H9 (cell line): ENCODE measurements around the gene PPP2R2B. TPM values are rescaled to one million over a fixed set of nuclear protein-coding genes. Genes with fewer than 3 reads are reported as not detected.

Source experiments
- DNase-seq: peaks from one replicate; pipeline ENCODE4 v3.0.0-alpha.2; 2017
- H2AFZ ChIP-seq: one replicate; pipeline ENCODE4 v1.6.1; 2013; ENCODE audit warnings: mild to moderate bottlenecking, low read length, control low read depth, moderate library complexity
- H2AK5ac ChIP-seq: 2 replicates; pipeline ENCODE4 v1.6.1; 2013; ENCODE audit warnings: low read length, control low read depth, mixed read lengths; ENCODE audit not compliant: insufficient read length
- H2BK120ac ChIP-seq: one replicate; pipeline ENCODE4 v1.6.1; 2013; ENCODE audit warnings: low read depth, mild to moderate bottlenecking, low read length, control low read depth, inconsistent platforms; ENCODE audit not compliant: poor library complexity, severe bottlenecking
- H2BK12ac ChIP-seq: 2 replicates; pipeline ENCODE4 v1.6.1; 2013; ENCODE audit warnings: low read length, control low read depth, mixed read lengths, low read depth; ENCODE audit not compliant: insufficient read length
- H2BK15ac ChIP-seq: 2 replicates; pipeline ENCODE4 v1.6.1; 2013; ENCODE audit warnings: low read depth, low read length, control low read depth
- H2BK20ac ChIP-seq: one replicate; pipeline ENCODE4 v1.6.1; 2013; ENCODE audit warnings: low read depth, mild to moderate bottlenecking, low read length, control low read depth, inconsistent platforms; ENCODE audit not compliant: poor library complexity, severe bottlenecking
- H2BK5ac ChIP-seq: 2 replicates; pipeline ENCODE4 v1.6.1; 2013; ENCODE audit warnings: low read length, control low read depth, mixed read lengths; ENCODE audit not compliant: insufficient read length
- H3K14ac ChIP-seq: 2 replicates; pipeline ENCODE4 v1.6.1; 2013; ENCODE audit warnings: low read length, control low read depth; ENCODE audit not compliant: insufficient read depth
- H3K18ac ChIP-seq: 2 replicates; pipeline ENCODE4 v1.6.1; 2013; ENCODE audit warnings: low read depth, mild to moderate bottlenecking, mixed read lengths, low read length, control low read depth; ENCODE audit not compliant: insufficient read length
- H3K23ac ChIP-seq: 2 replicates; pipeline ENCODE4 v1.6.1; 2013; ENCODE audit warnings: low read length, control low read depth, mixed read lengths, low read depth; ENCODE audit not compliant: insufficient read length
- H3K23me2 ChIP-seq: 2 replicates; pipeline ENCODE4 v1.6.1; 2013; ENCODE audit warnings: low read depth, mild to moderate bottlenecking, mixed read lengths, low read length, control low read depth; ENCODE audit not compliant: insufficient read length, poor library complexity, severe bottlenecking
- H3K27ac ChIP-seq: 2 replicates; pipeline ENCODE4 v1.5.1; 2013; ENCODE audit warnings: low read length, control low read depth, mixed read lengths, low read depth; ENCODE audit not compliant: insufficient read length
- H3K27me3 ChIP-seq: 2 replicates; pipeline ENCODE4 v1.6.1; 2013; ENCODE audit warnings: low read length, control low read depth, inconsistent platforms; ENCODE audit not compliant: insufficient read depth
- H3K4ac ChIP-seq: 2 replicates; pipeline ENCODE4 v1.6.1; 2013; ENCODE audit warnings: low read depth, mild to moderate bottlenecking, control low read depth, inconsistent platforms, low read length, moderate library complexity
- H3K4me1 ChIP-seq: 2 replicates; pipeline ENCODE4 v1.6.1; 2013; ENCODE audit warnings: low read length, control low read depth, inconsistent platforms; ENCODE audit not compliant: insufficient read depth
- H3K4me2 ChIP-seq: 2 replicates; pipeline ENCODE4 v1.6.1; 2013; ENCODE audit warnings: low read length, control low read depth, mixed read lengths; ENCODE audit not compliant: insufficient read length, insufficient read depth
- H3K56ac ChIP-seq: 2 replicates; pipeline ENCODE4 v1.6.1; 2013; ENCODE audit warnings: low read depth, mild to moderate bottlenecking, mixed read lengths, low read length, control low read depth; ENCODE audit not compliant: insufficient read length
- H3K79me1 ChIP-seq: 2 replicates; pipeline ENCODE4 v1.6.1; 2013; ENCODE audit warnings: low read depth, mild to moderate bottlenecking, moderate library complexity, low read length, control low read depth, inconsistent platforms; ENCODE audit not compliant: insufficient read depth, poor library complexity, severe bottlenecking
- H3K79me2 ChIP-seq: 2 replicates; pipeline ENCODE4 v1.6.1; 2013; ENCODE audit warnings: low read length, control low read depth, inconsistent platforms; ENCODE audit not compliant: insufficient read depth
- H3K9ac ChIP-seq: 2 replicates; pipeline ENCODE4 v1.6.1; 2013; ENCODE audit warnings: low read length, control low read depth, mixed read lengths; ENCODE audit not compliant: insufficient read length; ENCODE audit errors: extremely low read depth
- H3K9me3 ChIP-seq: one replicate; pipeline ENCODE4 v1.6.1; 2013; ENCODE audit warnings: low read depth, low read length, inconsistent platforms; ENCODE audit not compliant: control insufficient read depth
- H3T11ph ChIP-seq: one replicate; pipeline ENCODE4 v1.6.1; 2013; ENCODE audit warnings: mild to moderate bottlenecking, low read length, control low read depth, inconsistent platforms
- H4K20me1 ChIP-seq: one replicate; pipeline ENCODE4 v1.6.1; 2013; ENCODE audit not compliant: control insufficient read depth, insufficient read length, insufficient read depth
- H4K5ac ChIP-seq: 2 replicates; pipeline ENCODE4 v1.6.1; 2013; ENCODE audit warnings: low read depth, mild to moderate bottlenecking, mixed read lengths, low read length, control low read depth; ENCODE audit not compliant: insufficient read length
- H4K8ac ChIP-seq: replicated peaks from 2 replicates; pipeline ENCODE4 v1.6.1; 2013; ENCODE audit warnings: low read length, control low read depth, mixed read lengths, low read depth; ENCODE audit not compliant: insufficient read length
- H4K91ac ChIP-seq: 2 replicates; pipeline ENCODE4 v1.6.1; 2013; ENCODE audit warnings: low read depth, mild to moderate bottlenecking, moderate library complexity, mixed read lengths, low read length, control low read depth; ENCODE audit not compliant: insufficient read length
- H3K27ac Mint-ChIP-seq, 3 experiments: 2 replicates in 2 of 3; 3 replicates in 1 of 3; pipeline ENCODE4 v1.8.0; 2020 to 2021; ENCODE audit warnings: mixed read lengths in 3 of 3, mild to moderate bottlenecking in 1 of 3, moderate library complexity in 1 of 3
- H3K27me3 Mint-ChIP-seq: 2 replicates; pipeline ENCODE4 v1.8.0; 2021; ENCODE audit warnings: low read depth, mild to moderate bottlenecking, moderate library complexity, mixed read lengths
- H3K36me3 Mint-ChIP-seq, 3 experiments: 2 replicates in 2 of 3; 3 replicates in 1 of 3; pipeline ENCODE4 v1.8.0; 2020 to 2021; ENCODE audit warnings: low read depth in 3 of 3, mixed read lengths in 3 of 3; ENCODE audit not compliant: insufficient read depth in 1 of 3
- H3K4me1 Mint-ChIP-seq, 2 experiments: 2 replicates each; pipeline ENCODE4 v1.8.0; 2020; ENCODE audit warnings: mixed read lengths in 2 of 2
- H3K4me3 Mint-ChIP-seq, 2 experiments: 2 replicates in 1 of 2; 3 replicates in 1 of 2; pipeline ENCODE4 v1.8.0; 2020 to 2021; ENCODE audit warnings: mild to moderate bottlenecking in 2 of 2, mixed read lengths in 2 of 2, moderate library complexity in 1 of 2
- H3K9me3 Mint-ChIP-seq, 2 experiments: 2 replicates in 1 of 2; 3 replicates in 1 of 2; pipeline ENCODE4 v1.8.0; 2020; ENCODE audit warnings: mild to moderate bottlenecking in 2 of 2, mixed read lengths in 2 of 2, moderate library complexity in 1 of 2
- CTCF ChIP-seq: fragments of 200-600 bp; sonication (generic); conservative IDR thresholded peaks from 3 replicates; pipeline ENCODE4 v1.8.0; 2021; ENCODE audit warnings: antibody characterized with exemption, mild to moderate bottlenecking
- WGBS: extraction: QIAGEN DNeasy Blood & Tissue Kit; methylation state at CpG from one replicate; pipeline ENCODE4 v1.1.7; 2013; ENCODE audit warnings: missing lambda C conversion rate, low lambda C conversion rate, mixed read lengths; ENCODE audit not compliant: insufficient read length; ENCODE audit errors: extremely low coverage; 5-methylcytosine and 5-hydroxymethylcytosine counted together
- total RNA-seq: library from RNA; stranded (reverse); gene quantifications from 2 replicates; pipeline ENCODE4 v1.2.1, GENCODE V29; 2021

PPP2R2B gene
- total RNA-seq, 1 experiment from 2014 or later, result 14.3 TPM

DNA sequence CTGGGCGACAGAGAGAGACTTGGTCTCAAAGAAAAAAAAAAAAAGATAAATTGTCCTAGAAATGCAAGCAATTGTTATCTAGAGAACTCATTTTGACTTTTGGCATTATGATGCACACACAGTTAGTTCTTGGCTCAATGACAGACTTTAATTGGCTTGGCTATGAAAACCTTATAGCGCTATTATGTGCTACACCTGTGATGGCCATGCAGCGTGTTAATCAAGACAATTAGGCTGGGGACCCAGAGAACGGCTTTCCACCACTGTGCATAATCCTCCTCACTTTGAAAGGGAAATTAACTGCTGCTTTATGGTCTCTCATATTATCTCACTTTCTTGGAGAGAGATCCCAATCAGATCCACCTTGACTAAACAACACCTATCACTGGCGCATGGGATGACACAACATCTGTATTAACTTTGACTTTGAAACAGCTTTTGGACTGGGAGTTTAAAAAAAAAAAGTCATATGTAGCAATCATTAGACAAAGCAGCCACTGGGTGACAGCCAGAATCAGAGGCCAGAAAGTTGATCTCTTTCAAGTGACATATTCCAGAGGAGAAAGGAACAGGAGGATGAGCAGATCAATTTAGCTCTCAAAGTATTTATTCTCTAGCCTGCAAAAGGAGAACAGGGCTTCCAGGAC is 132.5 kb downstream of the PPP2R2B start:
- TF ChIP-seq CTCF, result no peak
- no peak overlapping the region for H3K56ac ChIP-seq
- no peak overlapping the region for H2AFZ ChIP-seq
- H4K20me1 ChIP-seq, result no peaks in the 10 kb centered on the region
- H3K79me2 ChIP-seq, result no peaks in the 10 kb centered on the region
- H3K18ac ChIP-seq, result no peak overlapping the region
- no peak overlapping the region for H3K4ac ChIP-seq
- no peaks in the 10 kb centered on the region for H3K79me1 ChIP-seq
- H4K5ac ChIP-seq, result no peak overlapping the region
- no peak overlapping the region for H2BK15ac ChIP-seq
- Mint-ChIP-seq H3K4me3 (no peak overlapping the region), H3K9me3 (peaks cover 12% of the 10 kb centered on the region in 2 experiments), H3K27me3 (no peaks in the 10 kb centered on the region), H3K27ac (no peak overlapping the region), H3K4me1 (peaks cover 12 to 16% of the 10 kb centered on the region in 2 experiments), H3K36me3 (peaks cover 8 to 15% (median 13%) of the 10 kb centered on the region in 3 experiments)
- no peak overlapping the region for H3K4me2 ChIP-seq
- H2BK20ac ChIP-seq, result no peak overlapping the region
- H4K91ac ChIP-seq, result no peak overlapping the region
- H3K14ac ChIP-seq, result no peak overlapping the region
- no peaks in the 10 kb centered on the region for H3K9me3 ChIP-seq
- no peak overlapping the region for H2BK5ac ChIP-seq
- H3T11ph ChIP-seq, result no peak overlapping the region
- no peak for DNase-seq
- no peak overlapping the region for H2BK120ac ChIP-seq
- H3K27me3 ChIP-seq, result no peaks in the 10 kb centered on the region
- H4K8ac ChIP-seq, result no peak overlapping the region
- H3K4me1 ChIP-seq, result peaks cover 4% of the 10 kb centered on the region; the same call in 1 of the 2 replicates
- no CpG with 5 or more reads among the region's 5 CpGs for WGBS
- no peak overlapping the region for H3K23ac ChIP-seq
- H3K23me2 ChIP-seq, result no peaks in the 10 kb centered on the region
- H2AK5ac ChIP-seq, result no peak overlapping the region
- no peak overlapping the region for H3K27ac ChIP-seq
- H2BK12ac ChIP-seq, result no peak overlapping the region
- H3K9ac ChIP-seq, result no peak overlapping the region
